Gastrocnemius medialis (tissue), 4 donors: ENCODE data around the gene TRMT11.

ENCODE experiments used
- POLR2A ChIP-seq, 2 donors: fragments of 450-650 bp; IDR thresholded peaks; one replicate each; pipeline ENCODE4 v1.6.1; 2017; ENCODE audit warnings: antibody characterized with exemption in 2 of 2, mild to moderate bottlenecking in 2 of 2, moderate library complexity in 2 of 2
- TF ChIP-seq, protein P1 (sequence below), 5 experiments: fragments of 450-650 bp in 3 of 5; fragments of 200-600 bp in 2 of 5; sonication (generic) in 2 of 5; IDR thresholded peaks in 4 of 5; conservative IDR thresholded peaks in 1 of 5; 1 replicate in 4 of 5; 2 replicates in 1 of 5; pipeline ENCODE4 v1.5.1; 2016 to 2019; ENCODE audit warnings: antibody characterized with exemption in 5 of 5, mild to moderate bottlenecking in 3 of 5, moderate library complexity in 3 of 5

DNA sequence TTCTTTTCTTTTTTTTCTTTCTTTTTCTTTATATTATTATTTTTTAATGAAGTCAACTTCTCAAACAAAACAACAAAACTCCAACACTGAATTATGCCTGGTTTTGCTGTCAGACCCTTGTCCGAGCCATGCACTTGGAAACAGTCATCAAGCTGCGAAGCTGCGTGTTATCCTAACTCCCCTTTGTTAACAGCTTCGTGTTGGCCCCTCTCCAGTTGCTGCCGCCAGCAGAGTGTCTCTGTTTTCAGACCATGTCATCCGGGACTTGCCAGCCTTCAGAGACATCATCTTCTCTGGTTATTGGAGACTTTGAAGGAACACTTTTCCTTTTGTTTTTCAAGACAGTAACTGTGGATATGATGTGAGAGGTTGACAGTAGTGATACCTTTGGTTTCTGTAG, 83.1 kb downstream of the TRMT11 start:
- TF ChIP-seq, protein P1, sequence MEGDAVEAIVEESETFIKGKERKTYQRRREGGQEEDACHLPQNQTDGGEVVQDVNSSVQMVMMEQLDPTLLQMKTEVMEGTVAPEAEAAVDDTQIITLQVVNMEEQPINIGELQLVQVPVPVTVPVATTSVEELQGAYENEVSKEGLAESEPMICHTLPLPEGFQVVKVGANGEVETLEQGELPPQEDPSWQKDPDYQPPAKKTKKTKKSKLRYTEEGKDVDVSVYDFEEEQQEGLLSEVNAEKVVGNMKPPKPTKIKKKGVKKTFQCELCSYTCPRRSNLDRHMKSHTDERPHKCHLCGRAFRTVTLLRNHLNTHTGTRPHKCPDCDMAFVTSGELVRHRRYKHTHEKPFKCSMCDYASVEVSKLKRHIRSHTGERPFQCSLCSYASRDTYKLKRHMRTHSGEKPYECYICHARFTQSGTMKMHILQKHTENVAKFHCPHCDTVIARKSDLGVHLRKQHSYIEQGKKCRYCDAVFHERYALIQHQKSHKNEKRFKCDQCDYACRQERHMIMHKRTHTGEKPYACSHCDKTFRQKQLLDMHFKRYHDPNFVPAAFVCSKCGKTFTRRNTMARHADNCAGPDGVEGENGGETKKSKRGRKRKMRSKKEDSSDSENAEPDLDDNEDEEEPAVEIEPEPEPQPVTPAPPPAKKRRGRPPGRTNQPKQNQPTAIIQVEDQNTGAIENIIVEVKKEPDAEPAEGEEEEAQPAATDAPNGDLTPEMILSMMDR (IDR thresholded peaks at IDR 0.05 in 4 of 5, conservative IDR thresholded peaks at IDR 0.05 in 1 of 5) = no peak
- no peak for TF ChIP-seq POLR2A (IDR thresholded peaks at IDR 0.05)
